Spleen (tissue), 7 donors: ENCODE data around the gene PALM3.

ENCODE experiments used
- POLR2A ChIP-seq, 3 donors: fragments of 450-650 bp; IDR thresholded peaks; one replicate each; pipeline ENCODE4 v1.5.1; 2017; ENCODE audit warnings: antibody characterized with exemption in 3 of 3, mild to moderate bottlenecking in 1 of 3
- TF ChIP-seq, protein P1 (sequence below), 11 experiments: fragments of 200-600 bp in 7 of 11; fragments of 450-650 bp in 4 of 11; sonication (generic) in 4 of 11; IDR thresholded peaks in 8 of 11; conservative IDR thresholded peaks in 3 of 11; 1 replicate in 7 of 11; 2 replicates in 4 of 11; pipeline versions ENCODE4 v1.4.0 to v1.8.0; 2016 to 2021; ENCODE audit warnings: antibody characterized with exemption in 11 of 11, inconsistent platforms in 4 of 11, mild to moderate bottlenecking in 1 of 11
- donor health status: DM: no; HTN: no; CAD: no; lungs with moderate emphysema.
- donor health status: DM: no; HTN: no; CAD: no.
- donor health status: DM: no; HTN: no; CAD: no.

DNA sequence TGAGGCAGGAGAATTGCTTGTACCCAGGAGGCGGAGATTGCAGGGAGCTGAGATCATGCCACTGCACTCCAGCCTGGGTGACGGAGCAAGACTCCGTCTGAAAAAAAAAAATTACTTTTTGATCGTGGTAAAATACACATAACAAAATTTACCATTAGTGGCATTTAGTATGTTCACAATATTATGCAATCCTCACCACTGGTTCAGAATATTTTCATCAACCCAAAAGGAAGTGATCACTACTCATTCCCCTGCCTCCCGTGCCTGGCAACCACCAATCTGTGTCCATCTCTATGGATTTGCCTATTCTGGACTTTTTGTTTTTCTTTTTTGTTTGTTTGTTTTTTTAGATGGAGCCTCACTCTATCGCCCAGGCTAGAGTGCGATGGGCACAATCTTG lies 1.2 kb upstream of the PALM3 start:
- TF ChIP-seq POLR2A (IDR thresholded peaks at IDR 0.05), result no peak
- TF ChIP-seq, protein P1, sequence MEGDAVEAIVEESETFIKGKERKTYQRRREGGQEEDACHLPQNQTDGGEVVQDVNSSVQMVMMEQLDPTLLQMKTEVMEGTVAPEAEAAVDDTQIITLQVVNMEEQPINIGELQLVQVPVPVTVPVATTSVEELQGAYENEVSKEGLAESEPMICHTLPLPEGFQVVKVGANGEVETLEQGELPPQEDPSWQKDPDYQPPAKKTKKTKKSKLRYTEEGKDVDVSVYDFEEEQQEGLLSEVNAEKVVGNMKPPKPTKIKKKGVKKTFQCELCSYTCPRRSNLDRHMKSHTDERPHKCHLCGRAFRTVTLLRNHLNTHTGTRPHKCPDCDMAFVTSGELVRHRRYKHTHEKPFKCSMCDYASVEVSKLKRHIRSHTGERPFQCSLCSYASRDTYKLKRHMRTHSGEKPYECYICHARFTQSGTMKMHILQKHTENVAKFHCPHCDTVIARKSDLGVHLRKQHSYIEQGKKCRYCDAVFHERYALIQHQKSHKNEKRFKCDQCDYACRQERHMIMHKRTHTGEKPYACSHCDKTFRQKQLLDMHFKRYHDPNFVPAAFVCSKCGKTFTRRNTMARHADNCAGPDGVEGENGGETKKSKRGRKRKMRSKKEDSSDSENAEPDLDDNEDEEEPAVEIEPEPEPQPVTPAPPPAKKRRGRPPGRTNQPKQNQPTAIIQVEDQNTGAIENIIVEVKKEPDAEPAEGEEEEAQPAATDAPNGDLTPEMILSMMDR (IDR thresholded peaks at IDR 0.05 in 8 of 11, conservative IDR thresholded peaks at IDR 0.05 in 3 of 11), result no peak
